Measurements from ENCODE around the gene SIM2. TPM values are rescaled to one million over a fixed set of nuclear protein-coding genes. Genes with fewer than 3 reads are reported as not detected.

SIM2 gene
- total and polyA plus RNA-seq, 2 donors (not counting 1 experiment from before 2014, with no cell fraction given): not detected

- H3K4me1 ChIP-seq (ENCODE audit: control insufficient read depth in 2 of 2, insufficient read depth in 2 of 2, low read length in 2 of 2): peaks cover 3 to 4% of the 10 kb centered on the region in 2 donors
- WGBS (ENCODE audit: insufficient coverage): 72% methylated on average over 7 of the region's 7 CpGs
- no peak overlapping the region for H2AFZ ChIP-seq (ENCODE audit: insufficient read depth, low read depth, low read length, poor library complexity, severe bottlenecking)
- Mint-ChIP-seq H3K9me3 (ENCODE audit: insufficient read depth) (no peaks in the 10 kb centered on the region), H3K27ac (no peak overlapping the region), H3K4me1 (peaks cover 3% of the 10 kb centered on the region), H3K4me3 (no peak overlapping the region), H3K27me3 (peaks cover 66% of the 10 kb centered on the region)
- no peaks in the 10 kb centered on the region for H4K20me1 ChIP-seq (ENCODE audit: control insufficient read depth, insufficient read depth, low read length, poor library complexity, severe bottlenecking)
- H3K27me3 ChIP-seq (replicated peaks in 1 of 4; ENCODE audit: control extremely low read depth in 1 of 4, control insufficient read depth in 3 of 4, insufficient read depth in 4 of 4, low read length in 3 of 4): peaks cover 0 to 50% (median 40%) of the 10 kb centered on the region in 4 experiments
- ChIA-PET CTCF (no interaction called here), POLR2A (no interaction called here)
- ATAC-seq (ENCODE audit: low read depth) (no peak), DNase-seq (no peak)
- H3K27ac ChIP-seq (ENCODE audit: low read length in 2 of 2): no peak overlapping the region
- H3K9ac ChIP-seq (ENCODE audit: low read length): no peak overlapping the region
- H3K9me3 ChIP-seq (ENCODE audit: control extremely low read depth in 1 of 3, control insufficient read depth in 2 of 3, insufficient read depth in 1 of 3, low read length in 2 of 3): peaks cover 0 to 24% (median 0%) of the 10 kb centered on the region in 3 donors
- intact Hi-C loops (cut with micrococcal nuclease): no loop called here
- H3K79me2 ChIP-seq (ENCODE audit: control insufficient read depth, insufficient read depth, low read length): no peaks in the 10 kb centered on the region
- H3K4me3 ChIP-seq (ENCODE audit: control extremely low read depth in 1 of 5, extremely low read depth in 1 of 5, insufficient read depth in 1 of 5, low read depth in 2 of 5, low read length in 4 of 5): no peak overlapping the region
- H3K36me3 ChIP-seq (replicated peaks in 1 of 2; ENCODE audit: control extremely low read depth in 1 of 2, control insufficient read depth in 1 of 2, extremely low read depth in 1 of 2, insufficient read depth in 2 of 2, low read length in 1 of 2): no peaks in the 10 kb centered on the region
- no peak overlapping the region for H3K4me2 ChIP-seq (replicated peaks; ENCODE audit: low read depth, low read length, poor library complexity, severe bottlenecking)
- TF ChIP-seq EZH2 (IDR thresholded peaks at IDR 0.05; ENCODE audit: borderline replicate concordance, insufficient read depth, low read depth, low read length, poor library complexity, severe bottlenecking): no peak
- no peak for TF ChIP-seq CTCF (IDR thresholded peaks at IDR 0.05)
Measured at GRCh38 chr21:36689324-36689723, 9.6 kb upstream of the SIM2 start.

GRCh38 chr21:36690628-36691554 lies 8.0 kb upstream of the SIM2 start:
- H3K27me3 ChIP-seq (replicated peaks in 1 of 4; ENCODE audit: control extremely low read depth in 1 of 4, control insufficient read depth in 3 of 4, insufficient read depth in 4 of 4, low read length in 3 of 4): peaks cover 0 to 64% (median 49%) of the 10 kb centered on the region in 4 experiments
- no peak overlapping the region for H3K9ac ChIP-seq (ENCODE audit: low read length)
- no peak for TF ChIP-seq EZH2 (IDR thresholded peaks at IDR 0.05; ENCODE audit: borderline replicate concordance, insufficient read depth, low read depth, low read length, poor library complexity, severe bottlenecking)
- no peak for TF ChIP-seq CTCF (IDR thresholded peaks at IDR 0.05)
- Mint-ChIP-seq H3K27me3 (peaks cover 64% of the 10 kb centered on the region), H3K27ac (no peak overlapping the region), H3K4me1 (peaks cover 3% of the 10 kb centered on the region), H3K9me3 (ENCODE audit: insufficient read depth) (no peaks in the 10 kb centered on the region), H3K4me3 (no peak overlapping the region)
- H2AFZ ChIP-seq (ENCODE audit: insufficient read depth, low read depth, low read length, poor library complexity, severe bottlenecking): no peak overlapping the region
- H3K4me3 ChIP-seq (ENCODE audit: control extremely low read depth in 1 of 5, extremely low read depth in 1 of 5, insufficient read depth in 1 of 5, low read depth in 2 of 5, low read length in 4 of 5): no peak overlapping the region
- H3K36me3 ChIP-seq (replicated peaks in 1 of 2; ENCODE audit: control extremely low read depth in 1 of 2, control insufficient read depth in 1 of 2, extremely low read depth in 1 of 2, insufficient read depth in 2 of 2, low read length in 1 of 2): no peaks in the 10 kb centered on the region
- no peaks in the 10 kb centered on the region for H4K20me1 ChIP-seq (ENCODE audit: control insufficient read depth, insufficient read depth, low read length, poor library complexity, severe bottlenecking)
- intact Hi-C loops (cut with micrococcal nuclease): no loop called here
- WGBS (ENCODE audit: insufficient coverage): no CpG with 5 or more reads among the region's 12 CpGs
- peaks cover 0 to 30% (median 0%) of the 10 kb centered on the region in 3 donors for H3K9me3 ChIP-seq (ENCODE audit: control extremely low read depth in 1 of 3, control insufficient read depth in 2 of 3, insufficient read depth in 1 of 3, low read length in 2 of 3)
- H3K27ac ChIP-seq (ENCODE audit: low read length in 2 of 2): no peak overlapping the region
- ATAC-seq (ENCODE audit: low read depth) (no peak), DNase-seq (no peak)
- ChIA-PET POLR2A (no interaction called here), CTCF (no interaction called here)
- H3K4me1 ChIP-seq (ENCODE audit: control insufficient read depth in 2 of 2, insufficient read depth in 2 of 2, low read length in 2 of 2): peaks cover 3 to 4% of the 10 kb centered on the region in 2 donors
- no peak overlapping the region for H3K4me2 ChIP-seq (replicated peaks; ENCODE audit: low read depth, low read length, poor library complexity, severe bottlenecking)
- H3K79me2 ChIP-seq (ENCODE audit: control insufficient read depth, insufficient read depth, low read length): no peaks in the 10 kb centered on the region

All from B cell (primary cell).